Measurements from ENCODE around the gene PSD2.

Gene PSD2

GRCh38 chr5:139796061-139796806 is 626 bp downstream of the PSD2 start:
- no peak overlapping the region for H3K4me3 Mint-ChIP-seq
- H3K9me3 Mint-ChIP-seq, result no peaks in the 10 kb centered on the region
- no peaks in the 10 kb centered on the region for H3K36me3 Mint-ChIP-seq (ENCODE audit: low read depth)
- no peak overlapping the region for H3K27ac Mint-ChIP-seq
- H3K27me3 Mint-ChIP-seq, result peaks cover 61% of the 10 kb centered on the region
- no peaks in the 10 kb centered on the region for H3K4me1 Mint-ChIP-seq (ENCODE audit: low read depth)

GRCh38 chr5:139797335-139797734 is 1.7 kb downstream of the PSD2 start:
- Mint-ChIP-seq H3K27me3 (peaks cover 71% of the 10 kb centered on the region), H3K4me1 (ENCODE audit: low read depth) (no peaks in the 10 kb centered on the region), H3K27ac (no peak overlapping the region), H3K4me3 (no peak overlapping the region), H3K36me3 (ENCODE audit: low read depth) (no peaks in the 10 kb centered on the region), H3K9me3 (no peaks in the 10 kb centered on the region)

GRCh38 chr5:139797856-139798510 is 2.4 kb downstream of the PSD2 start:
- Mint-ChIP-seq H3K4me1 (ENCODE audit: low read depth) (no peaks in the 10 kb centered on the region), H3K27me3 (peaks cover 66% of the 10 kb centered on the region), H3K4me3 (no peak overlapping the region), H3K9me3 (no peaks in the 10 kb centered on the region), H3K36me3 (ENCODE audit: low read depth) (no peaks in the 10 kb centered on the region), H3K27ac (no peak overlapping the region)

DNA sequence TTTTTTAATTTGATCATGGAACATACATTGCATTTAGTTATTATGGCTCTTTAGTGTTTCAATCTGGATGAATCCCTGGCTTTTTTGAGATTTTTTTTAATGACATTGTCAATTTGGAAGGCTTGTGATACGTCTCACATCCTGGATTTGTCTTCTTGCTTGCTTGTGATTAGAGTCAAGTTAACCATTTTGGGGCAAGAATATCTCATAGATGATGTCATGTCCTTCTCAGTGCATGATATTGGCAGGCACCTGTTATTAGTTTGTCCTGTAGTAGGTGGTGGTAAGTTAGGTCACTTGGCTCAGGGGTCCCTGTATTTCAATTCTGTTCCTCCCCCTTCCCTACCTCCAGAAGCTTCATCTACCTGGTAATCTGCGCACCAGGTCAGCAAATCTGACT is 3.3 kb downstream of the PSD2 start:
- Mint-ChIP-seq H3K27ac (no peak overlapping the region), H3K4me3 (no peak overlapping the region), H3K9me3 (no peaks in the 10 kb centered on the region), H3K36me3 (ENCODE audit: low read depth) (no peaks in the 10 kb centered on the region), H3K4me1 (ENCODE audit: low read depth) (no peaks in the 10 kb centered on the region), H3K27me3 (peaks cover 59% of the 10 kb centered on the region)

GRCh38 chr5:139799359-139799758 is 3.8 kb downstream of the PSD2 start:
- Mint-ChIP-seq H3K9me3 (no peaks in the 10 kb centered on the region), H3K4me1 (ENCODE audit: low read depth) (no peaks in the 10 kb centered on the region), H3K4me3 (no peak overlapping the region), H3K27me3 (peaks cover 54% of the 10 kb centered on the region), H3K36me3 (ENCODE audit: low read depth) (no peaks in the 10 kb centered on the region), H3K27ac (no peak overlapping the region)

- no peak overlapping the region for H3K27ac Mint-ChIP-seq
- no peak overlapping the region for H3K4me3 Mint-ChIP-seq
- no peaks in the 10 kb centered on the region for H3K4me1 Mint-ChIP-seq (ENCODE audit: low read depth)
- no peaks in the 10 kb centered on the region for H3K9me3 Mint-ChIP-seq
- H3K36me3 Mint-ChIP-seq (ENCODE audit: low read depth), result no peaks in the 10 kb centered on the region
- H3K27me3 Mint-ChIP-seq, result peaks cover 21% of the 10 kb centered on the region
Measured at GRCh38 chr5:139803978-139804377, 8.4 kb downstream of the PSD2 start.

- H3K27me3 Mint-ChIP-seq, result peaks cover 12% of the 10 kb centered on the region
- H3K4me3 Mint-ChIP-seq, result no peak overlapping the region
- H3K36me3 Mint-ChIP-seq (ENCODE audit: low read depth), result no peaks in the 10 kb centered on the region
- H3K4me1 Mint-ChIP-seq (ENCODE audit: low read depth), result no peaks in the 10 kb centered on the region
- no peaks in the 10 kb centered on the region for H3K9me3 Mint-ChIP-seq
- no peak overlapping the region for H3K27ac Mint-ChIP-seq
Measured at GRCh38 chr5:139804800-139805397, 9.3 kb downstream of the PSD2 start.

- no peaks in the 10 kb centered on the region for H3K9me3 Mint-ChIP-seq
Measured at GRCh38 chr5:139805545-139805944, 9.9 kb downstream of the PSD2 start.

GRCh38 chr5:139806111-139806510 is 10.5 kb downstream of the PSD2 start:
- Mint-ChIP-seq H3K27ac (no peak overlapping the region), H3K4me3 (no peak overlapping the region), H3K27me3 (peaks cover 14% of the 10 kb centered on the region), H3K9me3 (no peaks in the 10 kb centered on the region), H3K36me3 (ENCODE audit: low read depth) (no peaks in the 10 kb centered on the region), H3K4me1 (ENCODE audit: low read depth) (no peaks in the 10 kb centered on the region)

More at GRCh38 chr5:139805545-139805944, 9.9 kb downstream of the PSD2 start:
- peaks cover 15% of the 10 kb centered on the region for H3K27me3 Mint-ChIP-seq
- H3K27ac Mint-ChIP-seq, result no peak overlapping the region
- no peak overlapping the region for H3K4me3 Mint-ChIP-seq
- H3K36me3 Mint-ChIP-seq (ENCODE audit: low read depth), result no peaks in the 10 kb centered on the region
- no peaks in the 10 kb centered on the region for H3K4me1 Mint-ChIP-seq (ENCODE audit: low read depth)

DNA sequence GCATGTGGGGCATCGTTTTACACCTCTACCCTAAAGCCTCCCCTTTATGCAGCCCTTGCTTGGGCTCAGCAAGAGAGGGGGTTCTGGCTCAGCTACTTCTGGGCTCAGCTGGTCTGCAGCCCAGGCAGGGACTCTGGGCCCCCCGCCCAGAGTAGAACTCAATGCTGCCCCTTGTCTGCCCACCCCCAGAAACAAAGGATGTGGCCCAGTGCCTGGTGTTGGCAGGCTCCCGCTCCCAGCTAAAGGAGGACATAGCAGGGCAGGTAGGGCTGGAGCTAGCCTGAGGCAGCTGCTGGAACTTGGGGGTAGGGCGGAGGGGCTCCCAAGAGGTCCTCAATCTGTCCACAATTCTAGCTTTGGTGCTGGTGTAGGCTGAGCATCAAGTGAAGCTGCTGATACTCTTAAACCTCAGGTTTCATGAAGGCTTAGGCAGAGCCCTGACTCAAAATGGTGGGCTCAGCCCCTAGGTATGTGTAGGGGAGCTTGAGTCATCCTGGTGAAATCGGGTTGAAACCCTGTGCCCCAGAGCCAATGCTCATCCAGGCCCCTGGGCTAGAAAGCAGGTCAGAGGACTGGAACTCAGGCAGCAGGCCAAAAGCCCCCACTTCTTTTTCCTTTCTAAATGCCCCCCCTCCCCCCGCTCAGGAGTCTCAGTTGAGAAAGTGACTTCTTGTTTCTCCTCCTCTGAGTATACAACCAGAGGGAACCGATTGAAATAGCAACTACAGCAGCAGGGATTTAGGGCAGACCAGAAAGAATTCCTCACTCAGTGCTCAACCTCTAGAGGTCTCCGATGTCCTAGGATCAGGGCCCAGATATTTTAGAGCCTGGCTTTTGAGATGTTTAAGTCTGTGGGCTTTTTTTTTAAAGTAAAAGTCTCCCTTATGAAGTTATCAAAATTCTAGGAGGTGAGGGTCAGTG is 11.4 kb downstream of the PSD2 start:
- Mint-ChIP-seq H3K27ac (no peak overlapping the region), H3K9me3 (no peaks in the 10 kb centered on the region), H3K27me3 (peaks cover 5% of the 10 kb centered on the region), H3K4me3 (no peak overlapping the region), H3K4me1 (ENCODE audit: low read depth) (no peaks in the 10 kb centered on the region), H3K36me3 (ENCODE audit: low read depth) (no peaks in the 10 kb centered on the region)

DNA sequence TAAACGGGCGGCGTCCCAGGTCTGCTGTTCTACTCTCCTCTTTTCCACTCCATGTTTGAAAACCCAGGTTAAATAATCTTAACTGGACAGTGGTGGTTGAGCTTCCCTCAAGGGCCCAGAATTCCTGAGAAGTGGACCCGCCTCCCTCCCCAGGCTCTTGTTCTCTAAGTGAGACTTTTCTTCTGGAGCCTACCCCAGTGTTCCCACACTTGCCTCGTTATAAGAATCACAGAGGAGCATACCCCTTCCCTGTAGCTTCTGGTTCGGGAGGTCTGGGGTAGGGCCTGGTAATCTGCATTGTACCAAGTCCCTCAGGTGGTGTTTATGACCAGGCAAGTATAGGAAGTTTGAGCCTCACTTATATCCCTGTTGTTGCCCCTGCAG is 12.0 kb downstream of the PSD2 start:
- H3K9me3 Mint-ChIP-seq, result no peaks in the 10 kb centered on the region
- H3K4me3 Mint-ChIP-seq, result no peak overlapping the region
- H3K27ac Mint-ChIP-seq, result no peak overlapping the region
- no peaks in the 10 kb centered on the region for H3K36me3 Mint-ChIP-seq (ENCODE audit: low read depth)
- H3K27me3 Mint-ChIP-seq, result peaks cover 3% of the 10 kb centered on the region
- H3K4me1 Mint-ChIP-seq (ENCODE audit: low read depth), result no peaks in the 10 kb centered on the region

- Mint-ChIP-seq H3K27me3 (peaks cover 3% of the 10 kb centered on the region), H3K36me3 (ENCODE audit: low read depth) (no peaks in the 10 kb centered on the region), H3K4me1 (ENCODE audit: low read depth) (no peaks in the 10 kb centered on the region), H3K4me3 (no peak overlapping the region), H3K27ac (no peak overlapping the region), H3K9me3 (no peaks in the 10 kb centered on the region)
Measured at GRCh38 chr5:139808481-139809330, 13.1 kb downstream of the PSD2 start.

DNA sequence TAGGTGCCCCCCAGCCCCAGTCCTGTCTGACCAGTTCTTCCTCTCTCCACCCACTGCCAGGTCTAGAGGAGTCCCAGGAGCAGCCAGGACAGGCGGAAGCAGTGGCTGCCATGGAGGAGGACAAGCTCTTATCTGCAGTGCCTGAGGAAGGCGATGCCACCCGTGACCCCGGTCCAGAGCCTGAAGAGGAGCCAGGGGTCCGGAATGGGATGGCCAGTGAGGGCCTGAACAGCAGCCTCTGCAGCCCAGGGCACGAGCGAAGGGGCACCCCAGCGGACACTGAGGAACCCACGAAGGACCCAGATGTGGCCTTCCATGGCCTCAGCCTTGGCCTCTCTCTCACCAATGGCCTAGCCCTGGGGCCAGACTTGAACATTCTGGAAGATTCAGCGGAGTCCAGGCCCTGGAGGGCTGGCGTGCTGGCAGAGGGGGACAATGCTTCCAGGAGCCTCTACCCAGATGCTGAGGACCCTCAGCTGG is 13.8 kb downstream of the PSD2 start:
- H3K4me3 Mint-ChIP-seq, result no peak overlapping the region
- no peak overlapping the region for H3K27ac Mint-ChIP-seq
- no peaks in the 10 kb centered on the region for H3K36me3 Mint-ChIP-seq (ENCODE audit: low read depth)
- peaks cover 3% of the 10 kb centered on the region for H3K27me3 Mint-ChIP-seq
- H3K4me1 Mint-ChIP-seq (ENCODE audit: low read depth), result no peaks in the 10 kb centered on the region
- H3K9me3 Mint-ChIP-seq, result no peaks in the 10 kb centered on the region

Data from stimulated activated naive CD8-positive, alpha-beta T cell treated with anti-CD3 and anti-CD28 coated beads, Interleukin-15, Interleukin-2, amounts not matched to agents 100 ng/mL and 50 ng/mL, for 24 hours (primary cell).